ENCODE measurements around the gene POU2AF3. TPM values are rescaled to one million over a fixed set of nuclear protein-coding genes. Genes with fewer than 3 reads are reported as not detected.

Gene POU2AF3
- total and polyA plus RNA-seq, 2 of the 4 experiments (the other 2 are of a cell fraction): 0.17 TPM; not detected in 1

DNA sequence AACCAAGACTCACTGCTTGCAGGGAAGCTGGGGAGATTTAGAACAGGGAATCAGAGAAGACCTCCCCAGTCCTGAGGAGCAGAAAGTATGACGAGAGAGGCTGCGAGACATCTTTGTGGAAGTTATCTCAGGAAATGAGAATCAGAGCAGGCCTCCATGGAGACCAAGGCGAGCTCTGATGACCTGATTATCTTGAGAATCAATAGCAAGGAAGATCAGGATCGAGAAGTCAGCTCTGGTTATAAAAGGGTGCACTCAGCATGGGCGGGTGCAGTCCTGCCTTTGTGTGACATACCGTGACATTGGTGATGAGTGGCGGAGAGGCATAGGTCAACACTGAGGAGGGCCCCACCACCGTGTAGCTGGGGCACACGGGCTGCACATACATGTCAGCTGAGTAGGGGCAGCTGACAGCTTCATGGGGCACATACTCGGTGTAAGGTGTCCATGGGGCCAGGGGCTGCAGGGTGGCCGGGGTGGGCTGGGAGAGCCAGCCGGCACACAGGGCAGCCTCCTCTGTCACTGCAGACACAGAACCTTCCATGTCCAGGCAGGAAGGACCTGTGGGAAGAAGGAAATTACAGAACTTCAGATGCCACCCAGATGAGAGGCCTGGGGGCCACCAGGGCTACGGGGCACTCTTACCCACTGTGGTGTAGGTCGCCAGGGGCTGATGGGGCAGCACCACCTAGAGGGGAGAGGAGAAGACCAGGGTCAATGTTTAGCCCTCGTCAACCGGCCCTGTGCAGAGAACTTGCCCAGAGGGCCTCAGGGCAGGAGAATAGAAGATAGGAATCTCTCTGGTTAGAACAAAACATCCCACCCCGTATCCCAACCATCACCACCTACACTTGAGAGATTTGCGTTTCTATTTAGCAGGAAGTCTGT is 59.0 kb downstream of the POU2AF3 start:
- Histone ChIP-seq H4K20me1 (ENCODE audit: insufficient read depth, low read length) (no peaks in the 10 kb centered on the region), H3K4me2 (ENCODE audit: low read depth, low read length) (no peak overlapping the region), H3K79me1 (ENCODE audit: low read depth in 1 of 2, low read length in 2 of 2) (no peaks in the 10 kb centered on the region), H3K14ac (replicated peaks; ENCODE audit: low read depth, low read length) (no peak overlapping the region), H2BK20ac (ENCODE audit: low read depth, low read length) (no peak overlapping the region), H3K56ac (ENCODE audit: extremely low read depth, insufficient read depth, low read length) (no peak overlapping the region), H3K9me1 (ENCODE audit: insufficient read depth, low read length) (no peaks in the 10 kb centered on the region; the same call in 1 of the 2 replicates), H2BK5ac (ENCODE audit: low read depth, low read length, poor library complexity, severe bottlenecking) (no peak overlapping the region), H2AFZ (replicated peaks; ENCODE audit: low read length, poor library complexity) (peak overlapping the region; percentile 3), H3K9me3 (ENCODE audit: control insufficient read depth, insufficient read depth, low read length) (no peaks in the 10 kb centered on the region), H4K8ac (ENCODE audit: low read depth in 2 of 2, low read length in 2 of 2) (no peak overlapping the region), H4K5ac (ENCODE audit: low read depth, low read length) (no peak overlapping the region), H3K27me3 (ENCODE audit: control insufficient read depth, insufficient read depth, low read length) (peaks cover 21% of the 10 kb centered on the region), H3K18ac (ENCODE audit: low read depth, low read length) (no peak overlapping the region), H3K4me1 (ENCODE audit: control insufficient read depth, insufficient read depth, low read length) (no peaks in the 10 kb centered on the region), H2AK9ac (replicated peaks; ENCODE audit: low read depth, low read length, poor library complexity) (no peak overlapping the region), H3K36me3 (ENCODE audit: control insufficient read depth, insufficient read depth, low read length) (no peaks in the 10 kb centered on the region), H2BK15ac (ENCODE audit: low read depth, low read length) (no peak overlapping the region), H2AK5ac (ENCODE audit: low read depth, low read length) (no peak overlapping the region), H3K9ac (ENCODE audit: low read depth, low read length) (no peak overlapping the region), H2BK120ac (ENCODE audit: low read depth, low read length) (no peak overlapping the region), H3K4ac (ENCODE audit: low read depth, low read length) (no peak overlapping the region), H3K23ac (ENCODE audit: low read depth, low read length) (no peak overlapping the region), H3K4me3 (ENCODE audit: insufficient read depth, low read depth, low read length) (no peak overlapping the region), H4K91ac (ENCODE audit: insufficient read depth, low read depth, low read length) (no peak overlapping the region), H3K27ac (ENCODE audit: insufficient read depth, low read length) (no peak overlapping the region)
- ATAC-seq (ENCODE audit: low read depth) (no peak), DNase-seq (no peak)
- no TSS peak for BruUV-seq (replicated peaks)
- WGBS, 2 experiments (ENCODE audit: extremely low coverage in 2 of 2, insufficient read length in 1 of 2): 75% methylated on average over 9 of the region's 18 CpGs; no CpG with 5 or more reads in 1 of the 2 experiments
- intact Hi-C loops (cut with micrococcal nuclease): no loop called here
- dilution Hi-C loops (cut with HindIII; ENCODE audit: low sequenced_read_pairs, unreplicated experiment): no loop called here
- ChIA-PET CTCF (no interaction called here), POLR2A (ENCODE audit: unreplicated experiment) (no interaction called here)
- in situ Hi-C loops (cut with MboI; ENCODE audit: low sequenced_read_pairs): no loop called here
- TF ChIP-seq, protein P1, sequence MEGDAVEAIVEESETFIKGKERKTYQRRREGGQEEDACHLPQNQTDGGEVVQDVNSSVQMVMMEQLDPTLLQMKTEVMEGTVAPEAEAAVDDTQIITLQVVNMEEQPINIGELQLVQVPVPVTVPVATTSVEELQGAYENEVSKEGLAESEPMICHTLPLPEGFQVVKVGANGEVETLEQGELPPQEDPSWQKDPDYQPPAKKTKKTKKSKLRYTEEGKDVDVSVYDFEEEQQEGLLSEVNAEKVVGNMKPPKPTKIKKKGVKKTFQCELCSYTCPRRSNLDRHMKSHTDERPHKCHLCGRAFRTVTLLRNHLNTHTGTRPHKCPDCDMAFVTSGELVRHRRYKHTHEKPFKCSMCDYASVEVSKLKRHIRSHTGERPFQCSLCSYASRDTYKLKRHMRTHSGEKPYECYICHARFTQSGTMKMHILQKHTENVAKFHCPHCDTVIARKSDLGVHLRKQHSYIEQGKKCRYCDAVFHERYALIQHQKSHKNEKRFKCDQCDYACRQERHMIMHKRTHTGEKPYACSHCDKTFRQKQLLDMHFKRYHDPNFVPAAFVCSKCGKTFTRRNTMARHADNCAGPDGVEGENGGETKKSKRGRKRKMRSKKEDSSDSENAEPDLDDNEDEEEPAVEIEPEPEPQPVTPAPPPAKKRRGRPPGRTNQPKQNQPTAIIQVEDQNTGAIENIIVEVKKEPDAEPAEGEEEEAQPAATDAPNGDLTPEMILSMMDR (conservative IDR thresholded peaks at IDR 0.05; ENCODE audit: low read depth, low read length): no peak
- no peak for TF ChIP-seq RCOR1 (IDR thresholded peaks at IDR 0.05; ENCODE audit: insufficient replicate concordance, low read length)
- TF ChIP-seq, protein P2, sequence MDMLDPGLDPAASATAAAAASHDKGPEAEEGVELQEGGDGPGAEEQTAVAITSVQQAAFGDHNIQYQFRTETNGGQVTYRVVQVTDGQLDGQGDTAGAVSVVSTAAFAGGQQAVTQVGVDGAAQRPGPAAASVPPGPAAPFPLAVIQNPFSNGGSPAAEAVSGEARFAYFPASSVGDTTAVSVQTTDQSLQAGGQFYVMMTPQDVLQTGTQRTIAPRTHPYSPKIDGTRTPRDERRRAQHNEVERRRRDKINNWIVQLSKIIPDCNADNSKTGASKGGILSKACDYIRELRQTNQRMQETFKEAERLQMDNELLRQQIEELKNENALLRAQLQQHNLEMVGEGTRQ (IDR thresholded peaks at IDR 0.05; ENCODE audit: low read depth, low read length): no peak
- TF ChIP-seq NFE2L2 (IDR thresholded peaks at IDR 0.05; ENCODE audit: low read depth, low read length): no peak
- TF ChIP-seq MAFK (IDR thresholded peaks at IDR 0.05; ENCODE audit: low read depth, low read length): no peak
- TF ChIP-seq BHLHE40 (IDR thresholded peaks at IDR 0.05; ENCODE audit: low read depth, low read length): no peak
- TF ChIP-seq RAD21 (IDR thresholded peaks at IDR 0.05; ENCODE audit: low read length): no peak
- TF ChIP-seq SMC3 (IDR thresholded peaks at IDR 0.05; ENCODE audit: low read depth, low read length): no peak
- TF ChIP-seq, protein P3, sequence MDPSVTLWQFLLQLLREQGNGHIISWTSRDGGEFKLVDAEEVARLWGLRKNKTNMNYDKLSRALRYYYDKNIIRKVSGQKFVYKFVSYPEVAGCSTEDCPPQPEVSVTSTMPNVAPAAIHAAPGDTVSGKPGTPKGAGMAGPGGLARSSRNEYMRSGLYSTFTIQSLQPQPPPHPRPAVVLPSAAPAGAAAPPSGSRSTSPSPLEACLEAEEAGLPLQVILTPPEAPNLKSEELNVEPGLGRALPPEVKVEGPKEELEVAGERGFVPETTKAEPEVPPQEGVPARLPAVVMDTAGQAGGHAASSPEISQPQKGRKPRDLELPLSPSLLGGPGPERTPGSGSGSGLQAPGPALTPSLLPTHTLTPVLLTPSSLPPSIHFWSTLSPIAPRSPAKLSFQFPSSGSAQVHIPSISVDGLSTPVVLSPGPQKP (IDR thresholded peaks at IDR 0.05; ENCODE audit: borderline replicate concordance, low read depth, low read length): no peak
- no peak for TF ChIP-seq FOS (IDR thresholded peaks at IDR 0.05; ENCODE audit: low read depth, low read length)
- TF ChIP-seq POLR2A (IDR thresholded peaks at IDR 0.05; ENCODE audit: low read depth, low read length): no peak
- TF ChIP-seq CEBPB (IDR thresholded peaks at IDR 0.05; ENCODE audit: low read depth, low read length): no peak
- TF ChIP-seq MXI1 (IDR thresholded peaks at IDR 0.05; ENCODE audit: borderline replicate concordance, low read depth, low read length): no peak
- no peak for TF ChIP-seq CHD1 (IDR thresholded peaks at IDR 0.05; ENCODE audit: low read depth, low read length)
- no peak for TF ChIP-seq MAZ (IDR thresholded peaks at IDR 0.05; ENCODE audit: borderline replicate concordance, low read depth, low read length)

Data from IMR-90 (cell line).